ENCODE data around the gene RGP1.

RGP1 gene

DNA sequence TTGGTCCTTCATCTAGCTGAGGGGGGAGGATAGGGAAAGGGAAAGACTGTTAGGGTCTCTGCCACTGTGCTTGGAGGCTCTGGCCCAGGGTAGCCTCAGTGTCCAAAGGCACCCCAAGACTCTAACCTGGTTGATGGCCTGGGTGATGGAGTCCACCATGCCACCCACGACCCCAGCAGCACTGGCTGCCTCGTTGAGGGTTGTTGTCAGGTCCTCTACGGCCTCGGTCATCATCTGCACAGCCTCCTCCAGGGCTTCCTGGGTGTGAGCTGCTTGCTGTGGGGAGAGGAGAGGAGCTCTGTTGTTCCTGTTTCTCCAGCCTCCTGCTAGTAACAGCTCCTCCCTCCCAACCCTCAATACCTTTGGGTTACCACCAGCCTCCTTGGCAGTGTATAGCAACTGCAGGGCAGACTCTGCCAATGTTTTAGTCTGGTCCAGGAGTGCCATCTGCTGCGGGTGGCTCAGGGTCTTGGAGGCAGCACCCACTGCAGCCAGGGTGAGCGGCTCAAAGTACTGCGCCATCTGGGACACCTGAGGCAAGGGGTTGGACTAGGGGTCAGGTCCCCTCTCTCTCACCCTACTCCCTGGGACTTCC, 43.2 kb upstream of the RGP1 start:
- Histone ChIP-seq H3K9me3 (no peaks in the 10 kb centered on the region), H3K4me1 (no peaks in the 10 kb centered on the region), H3K36me3 (peaks cover 91% of the 10 kb centered on the region), H3K4me3 (ENCODE audit: low read depth, low read length) (no peak overlapping the region), H3K27me3 (no peaks in the 10 kb centered on the region)
- TF ChIP-seq, protein P1, sequence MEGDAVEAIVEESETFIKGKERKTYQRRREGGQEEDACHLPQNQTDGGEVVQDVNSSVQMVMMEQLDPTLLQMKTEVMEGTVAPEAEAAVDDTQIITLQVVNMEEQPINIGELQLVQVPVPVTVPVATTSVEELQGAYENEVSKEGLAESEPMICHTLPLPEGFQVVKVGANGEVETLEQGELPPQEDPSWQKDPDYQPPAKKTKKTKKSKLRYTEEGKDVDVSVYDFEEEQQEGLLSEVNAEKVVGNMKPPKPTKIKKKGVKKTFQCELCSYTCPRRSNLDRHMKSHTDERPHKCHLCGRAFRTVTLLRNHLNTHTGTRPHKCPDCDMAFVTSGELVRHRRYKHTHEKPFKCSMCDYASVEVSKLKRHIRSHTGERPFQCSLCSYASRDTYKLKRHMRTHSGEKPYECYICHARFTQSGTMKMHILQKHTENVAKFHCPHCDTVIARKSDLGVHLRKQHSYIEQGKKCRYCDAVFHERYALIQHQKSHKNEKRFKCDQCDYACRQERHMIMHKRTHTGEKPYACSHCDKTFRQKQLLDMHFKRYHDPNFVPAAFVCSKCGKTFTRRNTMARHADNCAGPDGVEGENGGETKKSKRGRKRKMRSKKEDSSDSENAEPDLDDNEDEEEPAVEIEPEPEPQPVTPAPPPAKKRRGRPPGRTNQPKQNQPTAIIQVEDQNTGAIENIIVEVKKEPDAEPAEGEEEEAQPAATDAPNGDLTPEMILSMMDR (IDR thresholded peaks at IDR 0.05; ENCODE audit: low read depth, low read length), result no peak
- no peak for DNase-seq

DNA sequence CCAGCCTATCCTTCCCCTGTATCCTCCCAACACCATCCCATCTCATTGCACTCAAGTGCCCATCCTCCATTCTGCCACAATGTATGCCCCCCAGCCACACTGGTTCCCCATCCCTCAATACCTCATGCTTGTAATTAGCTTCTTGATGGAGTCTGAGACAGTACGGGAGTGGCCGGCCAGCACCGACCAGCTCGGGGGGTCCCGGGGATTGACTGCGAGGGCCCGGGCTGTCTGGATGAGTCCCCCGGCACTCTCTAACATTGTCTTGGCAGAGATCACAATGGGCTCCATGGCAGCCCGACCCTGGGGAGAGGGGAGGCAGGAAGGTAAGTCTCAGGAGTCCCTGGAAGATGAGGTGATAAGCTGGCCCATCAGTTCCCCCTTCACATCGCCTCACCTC, 42.1 kb upstream of the RGP1 start:
- Histone ChIP-seq H3K4me3 (ENCODE audit: low read depth, low read length) (no peak overlapping the region), H3K4me1 (no peaks in the 10 kb centered on the region), H3K27me3 (no peaks in the 10 kb centered on the region), H3K9me3 (no peaks in the 10 kb centered on the region), H3K36me3 (peaks cover 91% of the 10 kb centered on the region)
- TF ChIP-seq, protein P1 (IDR thresholded peaks at IDR 0.05; ENCODE audit: low read depth, low read length), result no peak
- DNase-seq, result no peak

DNA sequence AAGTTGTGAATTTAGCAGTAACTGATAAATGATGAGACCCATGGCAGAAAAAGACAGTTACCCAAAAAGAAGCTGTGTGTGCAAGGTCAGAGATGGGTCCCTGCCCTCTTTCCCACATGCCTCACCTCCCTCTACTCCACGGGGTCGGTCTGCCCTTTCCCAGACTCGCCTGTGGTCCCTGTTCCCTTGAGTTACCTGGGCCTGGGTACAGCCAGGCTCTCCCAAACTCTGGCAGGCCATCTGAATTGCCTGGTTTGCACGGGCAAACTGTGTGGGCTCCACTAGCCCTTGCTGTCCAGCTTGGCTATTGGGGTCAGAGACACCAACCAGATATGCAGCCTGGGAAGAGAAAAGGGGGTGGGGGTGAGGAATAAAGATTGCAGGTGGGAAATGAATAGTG, 40.9 kb upstream of the RGP1 start:
- DNase-seq, result no peak
- H3K4me1 ChIP-seq, result no peaks in the 10 kb centered on the region
- no peak overlapping the region for H3K4me3 ChIP-seq (ENCODE audit: low read depth, low read length)
- no peaks in the 10 kb centered on the region for H3K9me3 ChIP-seq
- peaks cover 88% of the 10 kb centered on the region for H3K36me3 ChIP-seq
- no peaks in the 10 kb centered on the region for H3K27me3 ChIP-seq
- TF ChIP-seq, protein P1 (IDR thresholded peaks at IDR 0.05; ENCODE audit: low read depth, low read length), result no peak

DNA sequence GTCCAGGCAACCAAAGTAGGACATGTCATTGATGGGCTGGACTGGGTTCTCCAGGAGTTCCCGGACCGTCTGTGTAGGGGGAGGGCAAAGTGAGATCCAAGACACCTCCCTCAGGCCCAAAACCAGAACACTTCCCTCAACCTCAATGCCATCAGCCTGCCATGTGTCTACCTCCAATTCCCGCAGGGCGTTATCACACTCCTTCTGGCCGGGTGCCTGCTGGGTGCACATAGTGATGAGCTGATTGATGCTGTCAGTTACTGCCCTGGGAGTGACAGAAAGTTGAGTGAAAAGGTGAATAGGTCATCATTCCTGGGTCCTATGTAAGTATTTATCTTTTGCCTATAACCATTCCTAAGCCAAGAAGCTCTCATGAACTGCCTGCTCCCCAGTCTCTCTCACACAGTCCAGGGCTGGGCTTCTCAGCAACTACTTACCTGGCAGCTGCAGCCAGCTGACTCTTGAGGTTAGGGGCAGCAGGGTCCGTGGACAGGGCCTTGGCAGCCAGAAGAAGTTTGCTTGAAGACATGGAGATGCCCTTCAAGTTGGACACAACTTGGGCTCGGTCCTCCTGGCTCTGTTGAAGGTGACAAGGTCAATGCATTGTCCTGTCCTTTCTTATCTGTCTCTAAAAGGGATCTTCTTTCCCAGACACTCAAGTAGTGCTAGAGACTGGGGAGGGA, 38.1 kb upstream of the RGP1 start:
- TF ChIP-seq, protein P1 (IDR thresholded peaks at IDR 0.05; ENCODE audit: low read depth, low read length), result no peak
- Histone ChIP-seq H3K4me3 (ENCODE audit: low read depth, low read length) (no peak overlapping the region), H3K9me3 (no peaks in the 10 kb centered on the region), H3K36me3 (peaks cover 82% of the 10 kb centered on the region), H3K4me1 (no peaks in the 10 kb centered on the region), H3K27me3 (no peaks in the 10 kb centered on the region)
- no peak for DNase-seq

- DNase-seq, result no peak
These were observed 37.3 kb upstream of the RGP1 start for GRCh38 chr9:35711501-35712428.

More at GRCh38 chr9:35711501-35712428, 37.3 kb upstream of the RGP1 start:
- TF ChIP-seq, protein P1 (IDR thresholded peaks at IDR 0.05; ENCODE audit: low read depth, low read length), result no peak
- H3K36me3 ChIP-seq, result peaks cover 81% of the 10 kb centered on the region
- no peaks in the 10 kb centered on the region for H3K4me1 ChIP-seq
- no peaks in the 10 kb centered on the region for H3K9me3 ChIP-seq
- no peaks in the 10 kb centered on the region for H3K27me3 ChIP-seq
- H3K4me3 ChIP-seq (ENCODE audit: low read depth, low read length), result no peak overlapping the region
